ENCODE results near the gene SOX18. TPM values are rescaled to one million over a fixed set of nuclear protein-coding genes. Genes with fewer than 3 reads are reported as not detected.

SOX18 gene
- total RNA-seq, 4 donors from 2014 or later: 2.9 to 6.5 (median 5.6) TPM

DNA sequence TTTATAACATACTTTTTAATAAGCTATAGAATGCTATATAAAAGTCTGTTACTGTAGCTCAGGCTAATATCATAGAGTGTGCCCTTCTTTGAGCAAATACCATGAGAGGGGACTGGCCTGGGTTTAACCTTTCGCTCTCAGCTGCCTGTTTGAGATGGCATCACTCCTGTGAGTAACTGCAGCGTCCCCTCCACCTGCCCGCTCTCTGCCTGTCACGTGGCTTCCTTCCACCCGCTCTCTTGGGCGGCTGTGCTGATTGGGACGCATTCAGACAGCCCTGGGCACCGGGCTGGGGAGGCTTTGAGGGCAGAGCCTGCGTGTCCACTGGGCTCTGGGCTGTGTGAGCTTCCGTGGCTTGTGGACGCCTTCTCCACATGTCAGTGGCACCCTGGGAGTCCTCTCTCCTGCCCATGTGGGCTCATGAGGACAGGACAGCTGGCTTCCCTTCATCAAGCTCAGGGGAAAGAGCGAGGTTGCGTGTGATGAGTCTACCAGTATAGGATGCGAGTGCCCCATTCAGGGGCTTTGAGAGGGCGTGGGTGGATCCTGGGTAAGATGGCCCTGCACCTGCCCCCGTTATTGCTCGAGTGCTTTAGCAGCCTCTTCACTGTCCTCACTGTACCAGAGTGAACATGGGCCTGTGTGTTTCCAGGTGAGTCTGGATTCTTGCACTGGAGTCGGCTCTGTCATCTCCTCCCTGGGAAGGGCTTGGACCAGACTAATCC is 24.2 kb downstream of the SOX18 start:
- Histone ChIP-seq H3K4me3 (no peak overlapping the region), H3K4me1 (no peaks in the 10 kb centered on the region), H3K27me3 (no peaks in the 10 kb centered on the region), H3K27ac (no peak overlapping the region), H3K9me3 (no peaks in the 10 kb centered on the region), H3K36me3 (peaks cover 4 to 93% of the 10 kb centered on the region in 2 donors)
- in situ Hi-C loops (cut with MboI; ENCODE audit: low sequenced_read_pairs in 4 of 4) (no loop called here), intact Hi-C loops (cut with DNase I; ENCODE audit: low total_unique reads) (no loop called here)
- TF ChIP-seq POLR2A (IDR thresholded peaks at IDR 0.05): no peak
- TF ChIP-seq, protein P1, sequence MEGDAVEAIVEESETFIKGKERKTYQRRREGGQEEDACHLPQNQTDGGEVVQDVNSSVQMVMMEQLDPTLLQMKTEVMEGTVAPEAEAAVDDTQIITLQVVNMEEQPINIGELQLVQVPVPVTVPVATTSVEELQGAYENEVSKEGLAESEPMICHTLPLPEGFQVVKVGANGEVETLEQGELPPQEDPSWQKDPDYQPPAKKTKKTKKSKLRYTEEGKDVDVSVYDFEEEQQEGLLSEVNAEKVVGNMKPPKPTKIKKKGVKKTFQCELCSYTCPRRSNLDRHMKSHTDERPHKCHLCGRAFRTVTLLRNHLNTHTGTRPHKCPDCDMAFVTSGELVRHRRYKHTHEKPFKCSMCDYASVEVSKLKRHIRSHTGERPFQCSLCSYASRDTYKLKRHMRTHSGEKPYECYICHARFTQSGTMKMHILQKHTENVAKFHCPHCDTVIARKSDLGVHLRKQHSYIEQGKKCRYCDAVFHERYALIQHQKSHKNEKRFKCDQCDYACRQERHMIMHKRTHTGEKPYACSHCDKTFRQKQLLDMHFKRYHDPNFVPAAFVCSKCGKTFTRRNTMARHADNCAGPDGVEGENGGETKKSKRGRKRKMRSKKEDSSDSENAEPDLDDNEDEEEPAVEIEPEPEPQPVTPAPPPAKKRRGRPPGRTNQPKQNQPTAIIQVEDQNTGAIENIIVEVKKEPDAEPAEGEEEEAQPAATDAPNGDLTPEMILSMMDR (IDR thresholded peaks at IDR 0.05 in 4 of 5, conservative IDR thresholded peaks at IDR 0.05 in 1 of 5): no peak
- DNase-seq: no peak
- ATAC-seq: no peak

DNA sequence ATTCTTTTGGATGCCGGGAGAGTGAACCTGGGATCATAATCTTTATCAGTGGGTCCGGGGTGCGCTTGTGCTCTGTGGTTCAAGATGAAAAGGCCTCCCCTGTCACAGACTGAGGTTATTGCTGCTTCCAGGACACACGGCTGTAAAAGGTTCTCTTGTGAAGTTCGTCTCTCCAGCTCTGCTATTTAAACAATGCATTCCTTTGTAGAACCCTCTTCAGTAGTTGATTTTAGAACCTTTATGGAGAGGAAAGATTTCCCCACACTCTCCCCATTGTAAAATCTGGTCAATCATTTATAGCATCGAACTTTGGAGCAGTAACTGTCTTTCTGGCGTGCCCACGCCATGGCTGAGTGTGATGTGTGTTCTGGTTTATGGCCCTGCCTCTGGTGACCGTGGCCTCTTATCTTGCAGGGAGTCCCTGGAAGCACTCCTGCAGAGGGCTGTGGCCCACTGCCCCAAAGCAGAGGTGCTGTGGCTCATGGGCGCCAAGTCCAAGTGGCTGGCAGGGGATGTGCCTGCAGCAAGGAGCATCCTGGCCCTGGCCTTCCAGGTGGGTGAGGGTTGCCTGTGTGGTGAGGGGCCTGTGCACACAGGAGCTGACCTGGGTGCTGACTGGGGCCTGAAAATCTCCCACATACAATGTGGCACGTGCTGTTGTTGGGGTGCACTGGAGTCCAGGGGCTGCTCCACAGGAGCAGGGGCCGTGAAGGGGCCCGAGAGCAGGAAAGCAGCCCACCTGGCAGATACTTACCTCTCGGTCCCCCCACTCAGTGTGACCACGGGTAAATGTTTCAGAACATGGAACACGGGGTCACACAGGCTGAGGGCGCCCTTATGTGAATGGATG is 25.1 kb downstream of the SOX18 start:
- ATAC-seq: no peak

DNA sequence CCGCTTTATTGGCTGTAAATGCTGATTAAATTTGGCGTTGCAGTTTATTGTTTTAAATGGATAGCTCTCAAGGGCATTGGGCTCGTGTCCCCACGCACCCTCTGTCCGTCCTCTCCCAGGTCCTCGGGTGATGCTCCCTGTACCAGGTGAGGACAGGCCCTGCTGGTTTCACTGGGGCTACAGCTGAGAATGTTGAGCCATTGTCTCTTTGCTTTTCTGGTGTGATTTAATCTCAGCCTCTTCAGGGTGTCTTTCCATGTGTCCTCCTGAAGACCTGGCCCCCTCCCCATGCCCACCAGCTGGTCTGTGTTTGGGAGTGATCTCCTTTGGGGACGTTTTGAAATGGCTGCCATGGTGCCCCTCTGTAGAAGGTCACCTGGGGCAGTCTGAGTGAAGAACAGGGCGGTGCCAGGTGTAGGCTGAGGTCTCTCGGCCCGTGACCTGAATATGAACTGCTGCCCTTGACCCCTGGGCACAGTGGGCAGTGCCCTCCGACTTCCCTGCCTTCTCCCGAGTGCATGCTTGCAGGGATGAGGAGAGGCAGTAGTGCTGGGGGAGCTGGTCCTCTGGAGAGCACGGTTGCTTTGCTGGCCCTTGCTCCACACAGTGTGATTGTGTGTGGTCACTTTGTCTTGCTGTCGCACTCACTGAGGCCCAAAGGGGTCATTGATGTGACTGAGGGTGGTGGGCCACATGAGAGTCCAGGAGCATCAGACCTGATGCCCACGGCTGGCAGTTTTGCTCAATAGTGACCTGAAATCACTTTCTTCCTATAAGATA is 25.9 kb downstream of the SOX18 start:
- in situ Hi-C loops (cut with MboI; ENCODE audit: low sequenced_read_pairs in 4 of 4): no loop called here
- TF ChIP-seq, protein P1 (IDR thresholded peaks at IDR 0.05 in 4 of 5, conservative IDR thresholded peaks at IDR 0.05 in 1 of 5): no peak
- TF ChIP-seq POLR2A (IDR thresholded peaks at IDR 0.05): no peak
- no peaks in the 10 kb centered on the region for H3K9me3 ChIP-seq
- H3K27me3 ChIP-seq: no peaks in the 10 kb centered on the region
- no peak overlapping the region for H3K27ac ChIP-seq
- H3K36me3 ChIP-seq: peaks cover 4 to 93% of the 10 kb centered on the region in 2 donors
- intact Hi-C loops (cut with DNase I; ENCODE audit: low total_unique reads): no loop called here
- no peaks in the 10 kb centered on the region for H3K4me1 ChIP-seq
- H3K4me3 ChIP-seq: no peak overlapping the region
- no peak for ATAC-seq
- no peak for DNase-seq

More for the DNA sequence above, 25.1 kb downstream of the SOX18 start:
- intact Hi-C loops (cut with DNase I; ENCODE audit: low total_unique reads) (no loop called here), in situ Hi-C loops (cut with MboI; ENCODE audit: low sequenced_read_pairs in 4 of 4) (no loop called here)
- no peaks in the 10 kb centered on the region for H3K27me3 ChIP-seq
- TF ChIP-seq, protein P1 (IDR thresholded peaks at IDR 0.05 in 4 of 5, conservative IDR thresholded peaks at IDR 0.05 in 1 of 5): no peak
- TF ChIP-seq POLR2A (IDR thresholded peaks at IDR 0.05): no peak
- H3K4me3 ChIP-seq: no peak overlapping the region
- no peak for DNase-seq
- H3K4me1 ChIP-seq: no peaks in the 10 kb centered on the region
- no peaks in the 10 kb centered on the region for H3K9me3 ChIP-seq
- H3K27ac ChIP-seq: no peak overlapping the region
- peaks cover 4 to 93% of the 10 kb centered on the region in 2 donors for H3K36me3 ChIP-seq

DNA sequence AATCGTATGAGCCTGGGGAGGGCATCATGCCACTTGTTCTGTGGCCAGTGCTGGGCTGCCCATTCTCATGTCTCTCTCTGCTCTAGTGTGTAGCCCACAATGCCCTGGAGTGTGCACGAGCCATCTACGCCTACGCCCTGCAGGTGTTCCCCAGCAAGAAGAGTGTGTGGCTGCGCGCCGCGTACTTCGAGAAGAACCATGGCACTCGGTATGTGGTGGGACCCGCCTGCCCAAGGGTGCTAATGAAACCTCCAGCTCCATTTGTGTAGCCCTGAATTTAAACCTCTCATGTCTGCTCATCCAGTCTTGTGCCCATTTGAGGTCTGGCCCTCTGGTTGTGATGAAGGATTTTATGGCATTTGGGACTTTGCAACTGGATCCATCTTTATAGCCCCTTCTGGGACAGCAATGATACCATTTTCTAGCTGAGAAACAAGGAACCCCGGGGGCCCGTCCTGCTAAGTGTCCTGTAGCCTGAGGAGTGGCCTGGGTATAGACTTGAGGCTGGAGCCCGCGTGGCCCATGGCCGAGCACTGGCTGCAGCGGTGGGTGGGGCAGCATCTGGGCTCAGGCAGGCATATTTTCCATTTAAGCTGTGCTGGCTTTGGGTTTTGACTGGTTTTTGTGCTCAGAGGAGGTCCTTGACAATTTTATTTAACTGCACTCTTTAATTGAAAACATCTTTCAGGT is 26.6 kb downstream of the SOX18 start:
- Histone ChIP-seq H3K4me1 (no peaks in the 10 kb centered on the region), H3K4me3 (no peak overlapping the region), H3K36me3 (peaks cover 4 to 93% of the 10 kb centered on the region in 2 donors), H3K9me3 (no peaks in the 10 kb centered on the region), H3K27ac (no peak overlapping the region), H3K27me3 (no peaks in the 10 kb centered on the region)
- TF ChIP-seq POLR2A (IDR thresholded peaks at IDR 0.05): no peak
- TF ChIP-seq, protein P1 (IDR thresholded peaks at IDR 0.05 in 4 of 5, conservative IDR thresholded peaks at IDR 0.05 in 1 of 5): no peak
- no peak for ATAC-seq
- intact Hi-C loops (cut with DNase I; ENCODE audit: low total_unique reads) (no loop called here), in situ Hi-C loops (cut with MboI; ENCODE audit: low sequenced_read_pairs in 4 of 4) (no loop called here)
- DNase-seq: no peak

All from gastrocnemius medialis (tissue), 4 donors.